SK-N-MC (cell line): ENCODE measurements around the gene CELA2A.
"Not testable (repeated sequence)": the region's sequence is repeated elsewhere in the genome, so short reads cannot be mapped to it uniquely, and the experiment has no call there.

Source experiments
- DNase-seq: peaks from one replicate; pipeline ENCODE4 v3.0.0-alpha.2; 2011; ENCODE audit warnings: low read depth, low spot score
- H3K27ac ChIP-seq: fragments of 200-600 bp; sonication (generic); 2 replicates; pipeline ENCODE4 v1.5.1; 2016; ENCODE audit warnings: mixed run types
- H3K36me3 ChIP-seq: fragments of 200-600 bp; sonication (generic); 2 replicates; pipeline ENCODE4 v1.6.1; 2017; ENCODE audit warnings: antibody characterized with exemption, low read length, mixed read lengths; ENCODE audit not compliant: insufficient read depth
- H3K4me3 ChIP-seq: fragments of 200-600 bp; sonication (generic); 2 replicates; pipeline ENCODE4 v1.5.1; 2016
- H3K9ac ChIP-seq: fragments of 200-600 bp; sonication (generic); 2 replicates; pipeline ENCODE4 v1.8.0; 2017; ENCODE audit warnings: mixed run types, mixed read lengths; ENCODE audit not compliant: insufficient read length
- H3K9me3 ChIP-seq: fragments of 200-600 bp; sonication (generic); 2 replicates; pipeline ENCODE4 v1.6.1; 2017; ENCODE audit warnings: low read depth, mild to moderate bottlenecking, antibody characterized with exemption, low read length, moderate library complexity, mixed read lengths
- EZH2 ChIP-seq: fragments of 200-600 bp; sonication (generic); IDR thresholded peaks from one replicate; pipeline ENCODE4 v1.6.1; 2017; ENCODE audit warnings: antibody characterized with exemption
- FOXP2 ChIP-seq: optimal IDR thresholded peaks from 2 replicates; pipeline ENCODE3; 2011; ENCODE audit warnings: mild to moderate bottlenecking, moderate library complexity; ENCODE audit not compliant: insufficient read depth; ENCODE audit errors: extremely low read length, control extremely low read depth
- POLR2AphosphoS5 ChIP-seq: IDR thresholded peaks from 2 replicates; pipeline ENCODE4 v1.6.1; 2012; ENCODE audit warnings: mild to moderate bottlenecking, low read depth, low read length, borderline replicate concordance

Gene CELA2A

GRCh38 chr1:15422871-15423270, 33.7 kb upstream of the CELA2A start:
- no peak for TF ChIP-seq POLR2AphosphoS5
- no peak for TF ChIP-seq FOXP2
- TF ChIP-seq EZH2, result no peak
- H3K27ac ChIP-seq, result no peak overlapping the region
- peaks cover 5% of the 10 kb centered on the region; the same call in 1 of the 2 replicates for H3K36me3 ChIP-seq
- no peaks in the 10 kb centered on the region for H3K9me3 ChIP-seq
- no peak for DNase-seq
- H3K9ac ChIP-seq, result no peak overlapping the region
- H3K4me3 ChIP-seq, result no peak overlapping the region

GRCh38 chr1:15423355-15424077, 33.0 kb upstream of the CELA2A start:
- Histone ChIP-seq H3K36me3 (peaks cover 5% of the 10 kb centered on the region; the same call in 1 of the 2 replicates), H3K27ac (no peak overlapping the region), H3K9me3 (no peaks in the 10 kb centered on the region), H3K4me3 (no peak overlapping the region), H3K9ac (no peak overlapping the region)
- DNase-seq, result no peak
- TF ChIP-seq FOXP2 (no peak), EZH2 (no peak), POLR2AphosphoS5 (no peak)

GRCh38 chr1:15424146-15424667, 32.3 kb upstream of the CELA2A start:
- TF ChIP-seq POLR2AphosphoS5, result no peak
- no peak for TF ChIP-seq EZH2
- no peak for TF ChIP-seq FOXP2
- Histone ChIP-seq H3K4me3 (no peak overlapping the region), H3K9ac (no peak overlapping the region), H3K27ac (no peak overlapping the region), H3K9me3 (no peaks in the 10 kb centered on the region), H3K36me3 (peaks cover 5% of the 10 kb centered on the region; the same call in 1 of the 2 replicates)
- no peak for DNase-seq

- no peak overlapping the region for H3K9ac ChIP-seq
Measured at GRCh38 chr1:15424981-15425380, 31.6 kb upstream of the CELA2A start.

GRCh38 chr1:15425521-15425920, 31.0 kb upstream of the CELA2A start:
- H3K27ac ChIP-seq, result no peak overlapping the region
- TF ChIP-seq EZH2 (no peak), FOXP2 (no peak), POLR2AphosphoS5 (no peak)
- no peaks in the 10 kb centered on the region for H3K9me3 ChIP-seq
- no peak overlapping the region for H3K4me3 ChIP-seq
- DNase-seq, result no peak
- peaks cover 5% of the 10 kb centered on the region; the same call in 1 of the 2 replicates for H3K36me3 ChIP-seq
- no peak overlapping the region for H3K9ac ChIP-seq

More at GRCh38 chr1:15424981-15425380, 31.6 kb upstream of the CELA2A start:
- peaks cover 5% of the 10 kb centered on the region; the same call in 1 of the 2 replicates for H3K36me3 ChIP-seq
- no peak for DNase-seq
- no peak overlapping the region for H3K4me3 ChIP-seq
- TF ChIP-seq POLR2AphosphoS5, result no peak
- TF ChIP-seq EZH2, result no peak
- no peaks in the 10 kb centered on the region for H3K9me3 ChIP-seq
- no peak overlapping the region for H3K27ac ChIP-seq

GRCh38 chr1:15425958-15426357, 30.6 kb upstream of the CELA2A start:
- peaks cover 1% of the 10 kb centered on the region; the same call in 1 of the 2 replicates for H3K36me3 ChIP-seq
- no peak overlapping the region for H3K27ac ChIP-seq
- TF ChIP-seq EZH2 (no peak), POLR2AphosphoS5 (no peak), FOXP2 (no peak)
- no peaks in the 10 kb centered on the region for H3K9me3 ChIP-seq
- DNase-seq, result no peak
- no peak overlapping the region for H3K9ac ChIP-seq
- no peak overlapping the region for H3K4me3 ChIP-seq

GRCh38 chr1:15426492-15427279, 29.8 kb upstream of the CELA2A start:
- Histone ChIP-seq H3K36me3 (no peaks in the 10 kb centered on the region), H3K9me3 (no peaks in the 10 kb centered on the region), H3K27ac (no peak overlapping the region), H3K4me3 (no peak overlapping the region), H3K9ac (no peak overlapping the region)
- DNase-seq, result no peak
- TF ChIP-seq POLR2AphosphoS5 (no peak), FOXP2 (no peak), EZH2 (no peak)

- H3K27ac ChIP-seq, result no peak overlapping the region
Measured at GRCh38 chr1:15427280-15427666, 29.3 kb upstream of the CELA2A start.

GRCh38 chr1:15428252-15428651, 28.3 kb upstream of the CELA2A start:
- H3K9me3 ChIP-seq, H3K9ac ChIP-seq, H3K4me3 ChIP-seq, H3K36me3 ChIP-seq, DNase-seq, H3K27ac ChIP-seq: not testable (repeated sequence)

More at GRCh38 chr1:15427280-15427666, 29.3 kb upstream of the CELA2A start:
- Histone ChIP-seq H3K9me3 (no peaks in the 10 kb centered on the region), H3K4me3 (no peak overlapping the region), H3K9ac (no peak overlapping the region), H3K36me3 (no peaks in the 10 kb centered on the region)
- no peak for DNase-seq
- no peak for TF ChIP-seq FOXP2
- TF ChIP-seq EZH2, result no peak
- no peak for TF ChIP-seq POLR2AphosphoS5
